ENCODE data around the gene TMEM183A.

DNA sequence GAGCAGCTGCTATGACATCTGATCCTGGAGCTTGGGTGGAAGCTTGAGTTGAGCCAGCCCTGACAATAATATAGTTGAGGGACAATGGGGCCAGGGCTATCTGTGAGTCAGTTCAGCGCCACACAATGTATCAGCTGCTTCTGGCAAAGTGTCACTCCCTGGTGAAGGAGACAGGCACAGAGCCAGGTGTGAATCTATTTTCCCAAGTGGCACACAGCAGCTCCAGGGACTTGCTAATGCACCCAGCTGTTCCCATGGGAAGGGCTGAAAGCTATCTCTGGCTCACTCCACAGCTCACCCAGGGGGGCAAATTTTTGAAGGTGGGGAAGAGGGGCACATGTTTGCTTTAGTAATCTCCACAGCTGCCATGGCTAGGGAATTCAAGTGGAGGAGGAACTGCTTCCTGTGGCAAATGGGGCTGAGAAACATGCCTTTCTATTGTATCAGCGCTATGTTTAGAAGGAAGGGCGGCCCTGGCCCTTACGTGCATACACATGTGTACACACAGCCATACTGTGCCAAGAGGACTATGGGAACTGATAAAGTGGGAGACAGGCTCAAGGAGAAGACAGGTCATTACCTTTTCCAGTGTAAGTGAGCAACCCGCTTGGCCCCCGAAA lies 42.3 kb upstream of the TMEM183A start:
- TF ChIP-seq POLR2A (IDR thresholded peaks at IDR 0.05; ENCODE audit: low read depth, low read length) = no peak
- TF ChIP-seq POLR2AphosphoS5 (IDR thresholded peaks at IDR 0.05; ENCODE audit: low read depth, low read length) = no peak
